Activated gamma-delta T cell treated with anti-CD3 and anti-CD28 coated beads, Interleukin-2, amount 50 U/mL, for 16 hours (primary cell): ENCODE data around the gene ZNF827.

Experiments used
- DNase-seq: peaks from one replicate; pipeline ENCODE4 v3.0.0-alpha.2; 2020; ENCODE audit warnings: low read depth

The ZNF827 gene

DNA sequence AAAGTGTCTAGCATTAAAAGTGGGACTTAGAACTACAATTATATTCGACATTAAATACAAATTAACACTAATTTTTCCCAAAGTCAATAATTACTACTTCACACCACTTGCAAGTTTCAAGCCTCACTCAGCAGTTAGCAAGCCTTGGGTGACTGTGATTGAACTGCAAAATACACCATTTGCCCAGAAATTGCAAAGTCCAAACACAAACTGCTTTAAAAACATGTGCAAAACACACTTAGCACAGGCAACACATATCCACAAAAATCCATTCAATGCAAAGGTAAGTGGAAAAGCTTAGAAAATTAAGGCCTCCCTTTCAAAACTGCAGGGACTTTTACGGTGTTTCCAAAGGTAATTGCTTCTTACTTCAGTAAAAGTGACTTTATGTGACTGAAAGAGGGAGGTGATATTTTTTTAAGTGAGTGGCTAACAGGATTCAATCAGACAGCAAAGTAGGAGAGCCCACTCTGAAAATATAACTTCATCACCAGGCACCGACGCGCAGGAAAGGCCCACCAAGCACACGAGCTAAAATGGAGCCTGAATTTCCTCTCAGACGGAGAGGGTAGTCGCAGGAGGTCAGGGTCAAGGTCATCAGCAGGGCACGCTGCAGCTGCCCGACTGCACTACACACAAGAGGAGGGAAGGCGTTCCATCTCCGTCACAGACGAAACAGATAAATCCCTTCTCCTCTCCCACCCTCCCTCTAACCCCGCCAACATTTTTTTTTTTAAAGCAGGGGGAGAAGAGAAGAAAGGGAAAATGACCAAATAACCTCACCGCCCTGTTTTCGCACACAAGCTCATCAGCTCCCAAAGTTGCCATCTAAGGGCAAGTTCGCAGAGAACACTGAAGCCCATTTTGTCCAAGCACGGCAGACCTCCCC is 3.1 kb downstream of the ZNF827 start:
- DNase-seq: no peak

DNA sequence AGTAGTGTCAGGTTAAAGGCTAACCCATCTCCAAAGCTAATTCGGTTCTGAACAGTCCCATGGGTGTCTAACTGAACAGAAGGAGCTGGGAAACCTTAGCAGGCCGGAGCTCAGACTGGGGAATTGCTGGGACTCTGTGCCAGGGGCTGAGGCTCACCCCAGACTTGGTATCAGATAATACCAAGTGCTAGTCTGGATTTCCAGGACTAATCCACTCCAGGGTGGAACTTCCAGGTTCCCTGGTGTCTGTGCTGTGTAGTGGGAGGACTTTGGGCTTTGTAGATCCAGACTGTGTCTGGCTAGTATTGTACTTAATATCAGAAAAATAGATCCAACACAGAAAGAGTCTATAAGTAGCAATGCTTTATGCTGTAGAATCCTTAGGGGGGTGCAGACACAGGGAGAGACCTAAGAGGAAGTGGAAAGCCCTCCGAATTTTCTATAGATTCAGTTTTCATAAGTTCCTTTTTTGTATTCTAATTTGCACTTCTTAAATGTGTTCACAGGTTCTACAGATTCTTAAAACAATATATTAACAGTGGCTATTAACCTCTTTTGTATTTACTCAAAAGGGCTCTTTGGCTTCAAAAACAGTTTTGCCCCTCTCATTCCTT is 4.1 kb downstream of the ZNF827 start:
- no peak for DNase-seq

DNA sequence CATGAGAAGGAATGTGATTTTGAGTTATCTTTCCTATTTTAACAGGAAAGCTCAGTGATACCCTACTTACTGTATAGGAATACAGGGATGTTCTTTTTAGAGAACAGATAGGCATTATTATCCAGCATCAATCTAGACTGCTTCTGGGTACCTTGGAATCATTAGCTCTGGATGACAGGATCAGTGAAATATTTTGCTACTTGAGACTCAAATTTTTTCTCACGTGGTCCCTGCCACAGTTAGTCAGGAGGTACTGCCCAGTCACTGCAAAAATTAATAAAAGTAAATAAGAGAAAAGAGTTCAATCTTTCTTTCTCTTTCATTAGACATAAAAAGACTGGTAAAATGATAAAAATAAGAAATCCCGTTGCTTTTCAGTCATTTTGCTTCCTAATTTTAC is 5.5 kb downstream of the ZNF827 start:
- no peak for DNase-seq

- no peak for DNase-seq
Measured at GRCh38 chr4:145931403-145931802, 7.2 kb downstream of the ZNF827 start.

- DNase-seq: no peak
Measured at GRCh38 chr4:145930592-145930991, 8.0 kb downstream of the ZNF827 start.

DNA sequence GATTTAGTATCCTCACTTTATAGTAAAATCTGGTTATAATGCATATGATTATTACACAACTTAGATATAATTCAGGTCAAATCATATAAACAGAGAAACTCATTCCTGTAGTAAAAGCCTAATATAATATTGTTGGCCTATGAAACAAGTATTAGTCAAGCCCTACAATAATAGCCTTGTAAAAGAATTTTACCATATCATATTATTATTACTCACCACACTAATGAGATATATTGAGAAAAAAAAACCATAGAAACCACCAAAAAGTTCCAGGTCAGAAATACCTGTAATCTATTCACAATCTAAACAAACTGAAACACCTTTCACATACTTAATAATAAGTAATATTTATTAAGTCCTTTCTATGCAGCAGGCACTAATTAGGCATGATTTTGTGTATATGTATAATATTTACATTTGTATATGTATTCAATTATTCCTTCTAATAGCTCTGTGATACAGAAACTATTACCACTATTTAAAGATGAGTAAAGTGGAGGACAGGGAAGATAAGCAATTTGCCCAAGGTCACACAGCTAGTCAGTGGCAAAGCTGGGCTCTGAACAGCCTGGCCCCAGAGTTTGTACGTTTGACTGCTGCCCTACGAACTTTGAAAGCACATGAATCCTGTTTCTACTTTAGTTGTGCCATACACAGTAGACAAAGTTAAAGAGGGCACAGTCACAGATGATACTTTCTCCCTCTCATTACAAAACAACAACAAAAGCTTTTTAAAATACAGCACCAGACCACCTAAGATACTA is 9.0 kb downstream of the ZNF827 start:
- no peak for DNase-seq

DNA sequence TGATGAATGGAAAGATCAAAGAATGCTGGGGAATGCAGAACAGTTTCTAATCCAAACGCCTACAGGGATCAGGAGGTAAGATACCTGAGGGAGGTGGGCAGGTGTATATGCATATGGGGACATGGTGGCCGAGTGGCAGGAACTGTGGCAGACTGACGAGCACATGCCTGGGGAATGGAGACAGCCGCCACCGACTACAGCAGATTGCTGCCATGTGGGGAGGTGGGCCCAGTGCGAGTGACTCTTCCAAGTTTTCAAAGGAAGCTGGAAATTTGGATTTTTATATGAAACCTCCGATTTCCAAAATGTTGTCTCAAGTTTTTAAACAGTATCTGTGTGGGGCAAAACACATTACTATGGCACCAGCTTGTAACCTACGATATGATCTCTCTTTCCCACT is 9.9 kb downstream of the ZNF827 start:
- no peak for DNase-seq

- DNase-seq: no peak
Measured at GRCh38 chr4:145927030-145927429, 11.6 kb downstream of the ZNF827 start.

GRCh38 chr4:145921231-145921630 is 17.4 kb downstream of the ZNF827 start:
- DNase-seq: no peak

GRCh38 chr4:145920205-145920604 is 18.4 kb downstream of the ZNF827 start:
- no peak for DNase-seq

- no peak for DNase-seq
Measured at GRCh38 chr4:145912376-145912775, 26.2 kb downstream of the ZNF827 start.

- no peak for DNase-seq
Measured at GRCh38 chr4:145909773-145910172, 28.9 kb downstream of the ZNF827 start.

GRCh38 chr4:145909281-145909715 is 29.3 kb downstream of the ZNF827 start:
- DNase-seq: no peak

GRCh38 chr4:145907812-145908211 is 30.8 kb downstream of the ZNF827 start:
- DNase-seq: no peak

DNA sequence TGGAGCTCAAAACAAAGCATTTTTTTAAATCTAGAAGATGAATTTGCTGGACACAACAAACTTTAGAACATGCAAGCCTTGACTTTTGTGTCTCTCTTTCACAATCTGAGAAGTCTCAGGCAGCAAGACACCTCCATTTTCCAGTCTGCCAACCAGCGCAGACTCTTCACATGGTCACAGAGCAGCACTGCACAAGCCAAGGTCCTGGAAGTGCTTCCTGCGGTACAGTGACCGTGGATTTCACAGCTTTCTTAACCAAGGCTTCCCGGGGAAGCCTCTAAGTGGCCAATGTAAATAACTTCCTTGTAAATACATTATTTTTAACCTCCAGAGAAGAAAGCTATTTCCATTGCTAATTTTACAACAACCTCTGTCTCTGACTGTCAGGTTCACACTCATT is 31.2 kb downstream of the ZNF827 start:
- no peak for DNase-seq

GRCh38 chr4:145904413-145905177 is 34.0 kb downstream of the ZNF827 start:
- no peak for DNase-seq

DNA sequence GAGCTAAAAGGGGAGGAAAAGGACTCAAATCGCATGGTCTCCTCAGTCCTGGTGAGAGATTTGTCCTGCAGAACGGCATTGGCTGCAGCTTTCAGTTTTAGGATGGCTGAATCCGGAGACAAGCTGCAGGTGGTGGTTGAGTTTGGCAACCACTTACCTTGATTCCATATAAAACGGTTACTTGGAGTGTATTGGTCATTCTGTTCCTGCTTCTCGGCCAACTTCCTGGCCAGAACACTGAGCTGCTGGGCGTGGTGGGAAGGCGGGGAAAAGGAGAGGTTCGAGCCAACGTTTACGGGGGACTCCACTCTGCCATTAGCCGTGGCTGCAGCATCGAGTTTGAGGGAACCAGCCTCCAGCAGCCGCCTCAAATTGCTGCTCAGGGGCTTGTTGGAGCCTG is 36.1 kb downstream of the ZNF827 start:
- DNase-seq: no peak

DNA sequence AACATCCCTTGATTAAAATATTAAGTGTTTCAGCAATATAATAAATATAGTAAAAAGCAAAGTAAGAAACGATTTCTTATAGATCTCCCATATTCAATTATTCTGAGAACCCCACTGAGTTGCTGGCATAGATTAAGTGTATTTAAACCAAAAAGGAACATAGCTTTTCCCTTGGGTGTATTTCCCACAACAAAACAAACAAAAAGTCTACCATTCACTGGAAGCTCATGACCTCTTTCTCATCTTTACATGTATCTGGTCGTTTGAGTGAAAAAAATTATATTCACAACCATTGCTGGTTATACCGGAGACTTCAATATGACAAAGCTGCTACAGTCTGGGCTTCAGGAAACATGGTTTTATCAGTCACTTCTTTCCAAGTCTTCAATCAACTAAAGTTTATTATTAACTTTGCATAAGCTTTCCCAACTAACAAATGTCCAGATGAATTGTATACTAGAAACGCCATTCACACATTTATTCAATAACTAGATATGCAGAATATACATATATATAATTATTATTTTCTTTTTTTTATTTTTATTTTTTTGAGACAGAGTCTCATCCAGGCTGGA is 38.6 kb downstream of the ZNF827 start:
- no peak for DNase-seq

GRCh38 chr4:145898926-145899531 is 39.6 kb downstream of the ZNF827 start:
- no peak for DNase-seq

DNA sequence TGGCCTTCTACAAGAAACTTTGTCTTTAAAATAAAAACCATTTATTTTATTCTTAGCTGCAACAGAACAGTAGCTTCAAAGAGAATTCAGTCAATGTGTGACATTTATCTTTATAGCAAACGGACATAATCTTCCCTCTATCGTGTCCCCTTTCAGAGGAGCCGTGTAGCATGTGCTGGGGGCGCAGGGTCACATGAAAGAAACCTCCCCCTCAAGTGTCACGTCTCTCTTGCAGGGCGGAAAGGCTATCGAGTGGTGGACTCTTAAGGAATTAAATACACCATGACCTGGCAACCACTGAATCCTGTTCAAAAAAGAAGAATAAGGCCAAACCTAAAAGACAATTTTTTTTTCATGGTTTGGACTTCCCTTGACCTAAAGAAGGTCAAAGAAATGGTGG is 40.2 kb downstream of the ZNF827 start:
- DNase-seq: no peak

GRCh38 chr4:145895056-145895455 is 43.6 kb downstream of the ZNF827 start:
- DNase-seq: no peak
